ENCODE results near the gene GSTA2.
"Not testable (repeated sequence)": the region's sequence is repeated elsewhere in the genome, so short reads cannot be mapped to it uniquely, and the experiment has no call there.

GSTA2 gene

DNA sequence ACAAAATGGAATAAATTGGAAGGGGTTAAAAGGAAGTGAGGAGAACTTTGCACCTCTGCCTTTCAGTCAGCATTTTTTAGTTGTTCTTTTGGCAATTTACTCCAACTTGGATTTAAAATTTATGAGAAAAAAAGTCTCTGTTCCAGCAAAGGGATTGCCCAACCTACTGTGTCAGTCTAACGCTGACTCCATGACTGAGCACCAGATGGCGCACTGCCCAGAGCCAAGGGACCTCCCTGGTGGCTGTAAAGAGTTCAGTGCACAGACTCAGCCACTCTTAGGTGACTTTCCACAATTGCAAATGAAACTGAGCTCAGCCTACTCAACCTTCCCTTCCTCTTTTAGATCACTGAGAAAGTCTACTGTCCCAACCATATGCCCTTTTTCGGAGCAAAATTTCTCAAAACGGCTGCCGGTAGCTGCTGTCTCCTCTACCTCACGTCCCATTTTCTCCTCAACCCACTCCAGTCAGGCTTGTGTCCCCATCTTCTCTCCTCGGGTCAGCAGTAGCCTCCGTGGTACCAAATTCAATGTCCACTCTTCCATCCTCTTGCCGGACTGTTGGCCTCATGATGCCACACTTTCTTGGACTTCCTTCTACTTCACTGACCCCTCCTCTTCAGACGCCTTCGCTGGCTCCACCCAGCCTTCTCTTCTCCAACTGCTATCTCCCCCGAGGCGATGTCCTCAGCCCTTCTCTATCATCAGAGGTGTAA, 38.7 kb downstream of the GSTA2 start:
- DNase-seq = peak; percentile 36

DNA sequence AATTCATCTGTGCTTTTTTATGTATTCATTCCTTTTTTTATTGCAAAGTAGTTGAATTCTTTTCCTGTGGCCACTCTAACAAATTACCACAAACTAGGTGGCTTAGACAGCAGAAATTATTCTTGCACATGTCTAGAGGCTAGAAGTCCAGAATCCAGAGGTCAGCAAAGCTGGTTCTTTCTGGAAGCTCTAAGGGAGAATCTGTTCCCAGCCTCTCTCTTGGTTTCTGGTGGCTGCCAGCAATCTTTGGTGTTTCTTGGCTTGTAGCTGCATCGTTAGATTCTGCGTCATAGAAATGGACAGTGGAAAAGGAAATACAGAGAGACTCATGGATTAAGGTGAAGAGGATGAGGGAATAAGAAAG, 39.3 kb downstream of the GSTA2 start:
- no peak for DNase-seq

DNA sequence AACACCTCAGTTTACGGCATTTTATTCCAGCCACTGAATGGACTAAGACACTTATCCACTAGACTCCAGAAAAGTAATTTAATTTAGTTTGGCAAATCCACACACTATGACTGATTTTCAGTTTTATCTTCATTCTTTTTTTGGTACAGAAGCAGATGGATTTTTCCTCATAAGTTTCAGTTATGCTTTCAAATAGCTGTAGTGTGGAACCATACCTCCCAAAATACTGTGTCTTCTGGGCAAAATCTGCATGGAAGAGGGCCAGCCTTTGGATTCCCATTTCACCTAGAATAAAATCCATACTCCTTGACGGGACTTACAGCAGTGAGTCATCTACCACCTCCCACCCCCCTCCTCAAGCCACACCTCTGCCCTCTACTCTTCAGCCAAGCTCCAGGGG, 43.0 kb downstream of the GSTA2 start:
- DNase-seq = no peak

DNA sequence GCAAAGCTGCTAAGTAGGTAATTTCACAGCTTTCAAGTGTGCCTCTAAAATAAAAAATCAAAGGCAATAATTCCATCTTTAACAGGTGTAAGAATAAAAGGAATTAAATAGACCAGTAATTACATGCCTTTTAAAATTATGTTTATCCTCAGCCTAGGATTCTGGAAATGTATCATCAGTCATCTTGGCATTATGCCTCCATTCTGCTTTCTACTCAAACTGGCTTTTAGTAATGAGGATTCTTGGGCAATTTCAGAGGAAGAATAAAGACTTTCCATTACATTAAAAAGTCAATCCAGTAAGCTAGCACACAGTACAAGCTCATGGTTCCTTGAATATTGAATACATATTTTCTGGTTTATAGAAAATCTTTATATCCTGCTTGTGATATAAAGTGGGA, 44.7 kb downstream of the GSTA2 start:
- no peak for DNase-seq

DNA sequence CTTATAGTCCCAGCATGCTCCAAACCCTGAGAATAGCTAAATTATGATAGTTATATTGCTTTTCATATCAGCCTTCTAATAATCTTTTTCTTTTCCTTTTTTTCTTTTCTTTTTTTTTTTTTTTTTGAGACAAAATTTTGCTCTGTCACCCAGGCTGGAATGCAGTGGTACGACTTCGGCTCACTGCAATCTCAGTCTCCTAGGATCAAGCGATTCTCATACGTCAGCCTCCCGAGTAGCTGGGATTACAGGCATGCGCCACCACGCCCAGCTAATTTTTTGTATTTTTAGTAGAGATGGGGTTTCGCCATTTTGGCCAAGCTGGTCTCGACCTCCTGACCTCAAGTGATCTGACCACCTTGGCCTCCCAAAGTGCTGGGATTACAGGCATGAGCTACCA, 48.5 kb downstream of the GSTA2 start:
- DNase-seq = not testable (repeated sequence)

DNA sequence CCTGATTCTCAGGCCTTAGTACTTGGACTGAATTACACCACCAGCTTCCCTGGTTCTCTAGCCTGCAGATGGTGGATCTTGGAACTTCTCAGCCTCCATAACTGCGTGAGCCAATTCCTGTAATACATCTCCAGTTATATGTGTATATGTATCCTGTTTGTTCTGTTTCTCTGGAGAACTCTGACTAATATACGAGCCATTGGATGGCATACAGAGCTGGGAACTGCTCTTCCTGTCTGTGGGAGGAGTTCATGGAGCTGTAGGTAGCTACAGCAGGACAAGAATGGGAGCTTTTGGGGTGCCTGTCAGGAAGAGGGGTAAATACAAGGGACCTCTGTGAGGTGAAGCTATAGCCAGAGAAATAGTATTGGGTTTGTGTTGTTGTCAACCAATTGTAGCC, 51.1 kb downstream of the GSTA2 start:
- DNase-seq = no peak

DNA sequence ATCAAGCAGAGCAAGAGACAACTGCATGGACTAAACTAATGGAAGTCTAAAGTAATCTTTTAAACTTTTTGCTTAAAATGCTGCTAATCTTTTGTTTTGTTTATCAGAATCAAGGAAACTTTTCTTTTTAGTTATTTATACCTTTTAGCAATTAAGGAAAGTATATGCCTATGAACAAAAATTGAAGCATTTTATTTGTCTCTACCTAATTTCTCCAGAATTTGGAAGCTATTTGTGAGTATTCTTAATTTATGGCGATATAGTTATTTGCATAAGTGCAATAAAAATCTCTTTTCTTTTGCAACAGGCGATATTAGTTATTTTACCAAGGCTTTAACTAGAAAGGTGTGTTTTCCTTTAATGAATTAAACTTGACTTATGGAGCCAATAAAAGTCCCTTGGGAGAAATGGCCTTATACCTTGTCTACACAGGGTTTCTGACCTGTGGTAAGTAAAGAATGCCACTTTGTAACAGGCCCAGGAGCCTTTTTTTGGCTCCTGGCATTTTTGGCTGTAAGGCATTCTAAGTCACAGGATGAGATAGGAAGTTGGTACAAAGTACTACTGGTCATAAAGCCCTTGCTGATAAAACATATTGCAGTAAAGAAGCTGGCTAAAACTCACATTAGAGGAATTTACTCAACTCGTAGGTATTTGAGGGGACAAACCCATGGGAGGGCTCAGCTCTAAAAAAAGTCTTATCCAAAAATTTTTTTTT, 55.2 kb downstream of the GSTA2 start:
- no peak for DNase-seq

DNA sequence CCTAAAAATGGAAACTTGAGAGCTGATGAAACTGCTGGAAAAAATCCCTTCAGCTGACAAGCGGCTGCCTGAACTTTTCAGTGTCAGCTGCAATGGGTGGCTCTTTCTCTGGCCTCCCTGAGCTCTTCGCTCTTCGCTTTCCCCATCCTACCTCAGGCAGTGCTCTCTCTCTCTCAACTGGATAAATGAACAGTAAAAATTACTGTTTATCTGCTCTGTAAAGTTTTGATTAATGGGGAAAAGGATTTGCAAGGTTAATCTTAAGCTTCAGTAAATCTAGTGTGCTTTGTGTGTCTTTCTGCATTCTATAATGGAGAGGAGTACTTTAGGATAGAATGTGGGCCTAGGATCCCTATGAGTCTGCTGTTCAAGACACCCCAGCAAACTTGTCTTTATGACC, 57.3 kb downstream of the GSTA2 start:
- DNase-seq = no peak

DNA sequence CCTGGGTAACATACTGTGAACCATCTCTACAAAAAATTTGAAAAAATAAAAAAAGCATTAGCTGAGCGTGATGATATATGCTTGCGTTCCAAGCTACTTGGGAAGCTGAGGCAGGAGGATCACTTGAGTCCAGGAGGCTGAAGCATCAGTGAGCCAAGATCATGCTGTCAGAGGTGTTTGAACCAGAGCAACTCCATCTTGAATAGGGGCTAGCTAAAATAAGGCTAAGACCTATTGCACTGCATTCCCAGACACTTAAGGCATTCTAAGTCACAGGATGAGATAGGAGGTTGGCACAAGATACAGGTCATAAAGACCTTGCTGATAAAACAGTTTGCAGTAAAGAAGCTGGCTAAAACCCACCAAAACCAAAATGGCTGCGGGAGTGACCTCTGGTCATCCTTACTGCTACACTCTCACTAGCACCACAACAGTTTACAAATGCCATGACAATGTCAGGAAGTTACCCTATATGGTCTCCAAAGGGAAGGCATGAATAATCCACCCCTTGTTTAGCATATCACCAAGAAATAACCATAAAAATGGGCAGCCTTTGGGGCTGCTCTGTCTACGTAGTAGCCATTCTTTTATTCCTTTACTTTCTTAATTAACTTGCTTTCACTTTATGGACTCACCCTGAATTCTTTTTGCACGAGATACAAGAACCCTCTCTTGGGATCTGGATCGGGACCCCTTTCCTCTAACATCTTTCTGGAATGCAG, 58.3 kb downstream of the GSTA2 start:
- DNase-seq = not testable (repeated sequence)

DNA sequence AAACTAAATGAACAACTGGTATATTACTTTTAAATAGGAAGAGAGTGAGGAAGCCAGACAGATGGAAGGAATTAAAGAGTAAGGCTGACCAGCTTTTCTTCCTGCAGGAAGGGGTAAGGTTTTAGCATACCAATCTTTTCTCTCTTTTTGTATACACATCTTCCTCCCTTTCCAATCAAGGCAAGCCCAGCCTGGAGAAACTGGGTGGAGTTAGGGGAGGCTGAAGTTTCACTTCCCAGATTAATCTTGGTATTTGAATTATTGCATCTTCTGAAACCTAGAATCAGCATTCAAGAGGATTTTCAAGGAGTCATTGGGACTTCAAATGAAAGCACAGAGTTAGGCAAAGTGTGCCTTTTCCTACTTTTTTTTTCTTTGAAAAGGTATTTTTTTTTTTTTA, 59.2 kb downstream of the GSTA2 start:
- DNase-seq = no peak

Measured in activated gamma-delta T cell treated with Interleukin-2 at 50 U/mL for 16 hours (primary cell).